Endothelial cell of umbilical vein (primary cell): ENCODE measurements around the gene NR2C2. TPM values are rescaled to one million over a fixed set of nuclear protein-coding genes. Genes with fewer than 3 reads are reported as not detected.
A peak's percentile ranks its signal among the peaks of the same experiment; 100 is the strongest.

Experiments
- BruUV-seq: library from RNA; stranded (reverse); fragments of 400-500 nt; replicated peaks from 2 replicates; lab custom pipeline; 2021; lab: Mats Ljungman, UMichigan
- CTCF ChIA-PET: fragments of 300-600, 350-600 bp; sonication (Branson Sonifier 250); formaldehyde crosslinking; loops from one replicate; lab custom pipeline; 2021; ENCODE audit warnings: antibody characterized with exemption, inconsistent platforms; lab: Charles Lee
- POLR2A ChIA-PET: fragments of 300-600, 350-600 bp; sonication (Branson Sonifier 250); formaldehyde crosslinking; loops from one replicate; lab custom pipeline; 2021; ENCODE audit warnings: antibody characterized with exemption, inconsistent platforms; lab: Charles Lee
- DNase-seq: peaks from one replicate; pipeline ENCODE4 v3.0.0-alpha.2; 2011; ENCODE audit warnings: low read depth, low spot score
- FAIRE-seq: peaks from 2 replicates; lab custom pipeline; 2011; peaks lifted over from hg19 to GRCh38; lab: Jason Lieb, UNC
- H2AFZ ChIP-seq: 2 replicates; pipeline ENCODE4 v1.6.0; 2012; ENCODE audit warnings: low read depth, low read length, control low read depth, inconsistent platforms
- H3K27ac ChIP-seq: 2 replicates; pipeline ENCODE4 v1.5.1; 2011; ENCODE audit warnings: low read depth, mild to moderate bottlenecking, control low read depth, low read length, moderate library complexity; ENCODE audit not compliant: insufficient read depth
- H3K27me3 ChIP-seq, 2 experiments: 2 replicates each; pipeline versions ENCODE4 v1.6.0 to v1.6.1; 2011; ENCODE audit warnings: low read length in 2 of 2, mixed read lengths in 1 of 2; ENCODE audit not compliant: control insufficient read depth in 2 of 2, insufficient read depth in 2 of 2
- H3K36me3 ChIP-seq, 2 experiments: 2 replicates in 1 of 2; 3 replicates in 1 of 2; pipeline ENCODE4 v1.5.1; 2011; ENCODE audit warnings: low read length in 2 of 2, mild to moderate bottlenecking in 1 of 2, moderate library complexity in 1 of 2; ENCODE audit not compliant: control insufficient read depth in 2 of 2, insufficient read depth in 2 of 2; ENCODE audit errors: extremely low read depth in 1 of 2
- H3K4me1 ChIP-seq: 3 replicates; pipeline ENCODE4 v1.5.1; 2011; ENCODE audit warnings: mild to moderate bottlenecking, low read length; ENCODE audit not compliant: control insufficient read depth, insufficient read depth; ENCODE audit errors: extremely low read depth
- H3K4me2 ChIP-seq: 2 replicates; pipeline ENCODE4 v1.6.1; 2011; ENCODE audit warnings: low read length, control low read depth, mixed read lengths; ENCODE audit not compliant: insufficient read depth
- H3K4me3 ChIP-seq, 3 experiments: fragments of 200-600 bp in 1 of 3; sonication (generic), shearing (Covaris generic) in 1 of 3; replicated peaks in 1 of 3; 2 replicates each; pipeline ENCODE4 v1.5.1; 2011 to 2016; ENCODE audit warnings: control low read depth in 3 of 3, low read length in 3 of 3, mild to moderate bottlenecking in 2 of 3, inconsistent platforms in 1 of 3, low read depth in 1 of 3, moderate library complexity in 1 of 3; ENCODE audit not compliant: insufficient read depth in 1 of 3
- H3K79me2 ChIP-seq: 2 replicates; pipeline ENCODE4 v1.6.0; 2012; ENCODE audit warnings: low read length, inconsistent platforms; ENCODE audit not compliant: control insufficient read depth, insufficient read depth
- H3K9ac ChIP-seq: replicated peaks from 2 replicates; pipeline ENCODE3; 2011; ENCODE audit warnings: low read length, control low read depth; ENCODE audit not compliant: insufficient read depth; ENCODE audit errors: extremely low read depth
- H3K9me1 ChIP-seq: replicated peaks from 3 replicates; pipeline ENCODE4 v1.6.0; 2011; ENCODE audit warnings: mild to moderate bottlenecking, low read length; ENCODE audit not compliant: control insufficient read depth, insufficient read depth; ENCODE audit errors: extremely low read depth
- H3K9me3 ChIP-seq: replicated peaks from 2 replicates; pipeline ENCODE4 v1.5.1; 2012; ENCODE audit warnings: low read length, inconsistent platforms; ENCODE audit not compliant: control insufficient read depth, insufficient read depth
- H4K20me1 ChIP-seq: replicated peaks from 2 replicates; pipeline ENCODE3; 2011; ENCODE audit warnings: mild to moderate bottlenecking, low read length; ENCODE audit not compliant: control insufficient read depth, insufficient read depth; ENCODE audit errors: extremely low read depth
- EZH2 ChIP-seq: IDR thresholded peaks from 2 replicates; pipeline ENCODE4 v1.6.1; 2012; ENCODE audit warnings: borderline replicate concordance, low read depth, mild to moderate bottlenecking, moderate library complexity, low read length, inconsistent platforms; ENCODE audit not compliant: severe bottlenecking
- JUN ChIP-seq: IDR thresholded peaks from 2 replicates; pipeline ENCODE4 v1.6.1; 2011; ENCODE audit warnings: borderline replicate concordance, low read depth; ENCODE audit not compliant: insufficient read length, insufficient read depth
- MYC ChIP-seq: IDR thresholded peaks from one replicate; pipeline ENCODE4 v1.6.1; 2011; ENCODE audit warnings: mild to moderate bottlenecking, low read depth, low read length
- POLR2AphosphoS5 ChIP-seq: IDR thresholded peaks from 2 replicates; pipeline ENCODE4 v1.6.1; 2012; ENCODE audit warnings: low read depth, mild to moderate bottlenecking, control low read depth, low read length, moderate library complexity; ENCODE audit not compliant: insufficient read depth
- dilution Hi-C: fragments of 300-500 bp; cut with MboI; formaldehyde crosslinking; loops from one replicate; pipeline ENCODE4 v1.15.0; 2019; ENCODE audit warnings: low sequenced_read_pairs; ENCODE audit not compliant: extremely low pct_ligation_motif_present
- intact Hi-C: fragments of 100-400 bp; cut with micrococcal nuclease; formaldehyde crosslinking; loops from one replicate; pipeline ENCODE4 v1.10.0; 2022
- polyA plus RNA-seq, 4 experiments: library from polyadenylated mRNA; depleted of rRNA in 3 of 4; stranded (reverse) in 3 of 4; unstranded in 1 of 4; fragments of >200 nt; gene quantifications; 2 replicates each; pipeline versions ENCODE4 v1.2.1 to v1.2.3, GENCODE V29; 2011 to 2012; ENCODE audit warnings: missing spikeins in 1 of 4
- total RNA-seq: library from RNA; stranded (reverse); gene quantifications from 2 replicates; pipeline ENCODE4 v1.2.3, GENCODE V29; 2021
- TF ChIP-seq, protein P1 (sequence below): IDR thresholded peaks from 2 replicates; pipeline ENCODE4 v1.6.1; 2011; ENCODE audit not compliant: insufficient read depth, insufficient read length
- TF ChIP-seq, protein P2 (sequence below), 2 donors: IDR thresholded peaks; 1 replicate in 1 of 2; 2 replicates in 1 of 2; pipeline ENCODE4 v1.5.1; 2011; ENCODE audit warnings: low read length in 2 of 2, mild to moderate bottlenecking in 2 of 2, moderate library complexity in 2 of 2, control low read depth in 1 of 2, inconsistent platforms in 1 of 2, low read depth in 1 of 2; ENCODE audit not compliant: insufficient read depth in 1 of 2; ENCODE audit errors: extremely low read depth in 1 of 2

NR2C2 gene
- total and polyA plus RNA-seq, 2 donors (not counting 3 experiments of a cell fraction or from before 2014, with no cell fraction given) = 20.3 to 59.8 TPM

GRCh38 chr3:14920536-14920935 is 26.8 kb upstream of the NR2C2 start:
- intact Hi-C loops = no loop called here
- FAIRE-seq (no peak), DNase-seq (no peak)
- H3K9me3 ChIP-seq = no peaks in the 10 kb centered on the region
- H3K36me3 ChIP-seq = peaks cover 5 to 50% of the 10 kb centered on the region in 2 experiments
- no peak overlapping the region for H2AFZ ChIP-seq
- BruUV-seq = no TSS peak
- no peaks in the 10 kb centered on the region for H4K20me1 ChIP-seq
- H3K79me2 ChIP-seq = no peaks in the 10 kb centered on the region
- TF ChIP-seq JUN = no peak
- no peak for TF ChIP-seq MYC
- no peak for TF ChIP-seq EZH2
- TF ChIP-seq, protein P1, sequence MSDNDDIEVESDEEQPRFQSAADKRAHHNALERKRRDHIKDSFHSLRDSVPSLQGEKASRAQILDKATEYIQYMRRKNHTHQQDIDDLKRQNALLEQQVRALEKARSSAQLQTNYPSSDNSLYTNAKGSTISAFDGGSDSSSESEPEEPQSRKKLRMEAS = no peak
- TF ChIP-seq POLR2AphosphoS5 = no peak
- no peaks in the 10 kb centered on the region for H3K27me3 ChIP-seq
- ChIA-PET CTCF (interaction anchor here (1.0 to 7.3 kb wide), 24 partner anchors 8 to 288 kb away, joined by 3 to 77 read pairs (median 4); partner anchors contain the start of genes C3orf20 and CCDC174), POLR2A (no interaction called here)
- dilution Hi-C loops = no loop called here
- H3K4me2 ChIP-seq = no peak overlapping the region
- H3K27ac ChIP-seq = no peak overlapping the region
- no peak overlapping the region for H3K9ac ChIP-seq
- no peak overlapping the region for H3K4me3 ChIP-seq
- no peaks in the 10 kb centered on the region for H3K9me1 ChIP-seq
- peaks cover 4% of the 10 kb centered on the region for H3K4me1 ChIP-seq

DNA sequence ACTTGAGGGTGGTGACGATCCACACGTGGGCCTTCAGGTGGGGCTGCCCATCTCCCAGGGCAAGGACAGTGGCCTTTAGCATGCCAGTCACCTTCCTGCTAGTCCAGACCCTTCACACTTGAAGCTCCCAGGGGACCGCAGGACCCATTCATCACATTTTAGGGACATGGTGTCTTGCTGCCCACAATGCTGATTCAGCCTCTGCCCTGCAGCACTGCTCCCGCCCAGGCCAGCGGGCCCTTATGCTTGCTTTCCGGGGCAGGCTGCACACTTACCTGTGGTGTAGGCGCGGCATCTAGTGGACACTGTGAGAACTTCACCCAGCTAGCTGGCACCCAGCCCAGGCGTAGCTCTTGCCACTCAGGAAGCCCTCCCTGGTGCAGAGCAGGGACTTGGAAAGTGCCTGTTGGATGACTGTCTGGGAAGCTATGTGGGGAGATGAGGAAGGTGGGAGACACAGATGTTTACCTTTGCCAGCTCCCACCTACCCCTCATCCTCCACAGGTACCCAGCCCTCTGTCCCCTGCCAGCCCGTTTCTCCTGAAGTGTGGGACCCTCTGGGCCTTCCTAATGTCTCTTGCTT is 26.3 kb upstream of the NR2C2 start:
- DNase-seq (peak; percentile 96), FAIRE-seq (peak; percentile 98)
- H3K4me2 ChIP-seq = no peak overlapping the region
- H3K9me3 ChIP-seq = no peaks in the 10 kb centered on the region
- BruUV-seq = no TSS peak
- H2AFZ ChIP-seq = no peak overlapping the region
- TF ChIP-seq, protein P1 = no peak
- TF ChIP-seq, protein P2, sequence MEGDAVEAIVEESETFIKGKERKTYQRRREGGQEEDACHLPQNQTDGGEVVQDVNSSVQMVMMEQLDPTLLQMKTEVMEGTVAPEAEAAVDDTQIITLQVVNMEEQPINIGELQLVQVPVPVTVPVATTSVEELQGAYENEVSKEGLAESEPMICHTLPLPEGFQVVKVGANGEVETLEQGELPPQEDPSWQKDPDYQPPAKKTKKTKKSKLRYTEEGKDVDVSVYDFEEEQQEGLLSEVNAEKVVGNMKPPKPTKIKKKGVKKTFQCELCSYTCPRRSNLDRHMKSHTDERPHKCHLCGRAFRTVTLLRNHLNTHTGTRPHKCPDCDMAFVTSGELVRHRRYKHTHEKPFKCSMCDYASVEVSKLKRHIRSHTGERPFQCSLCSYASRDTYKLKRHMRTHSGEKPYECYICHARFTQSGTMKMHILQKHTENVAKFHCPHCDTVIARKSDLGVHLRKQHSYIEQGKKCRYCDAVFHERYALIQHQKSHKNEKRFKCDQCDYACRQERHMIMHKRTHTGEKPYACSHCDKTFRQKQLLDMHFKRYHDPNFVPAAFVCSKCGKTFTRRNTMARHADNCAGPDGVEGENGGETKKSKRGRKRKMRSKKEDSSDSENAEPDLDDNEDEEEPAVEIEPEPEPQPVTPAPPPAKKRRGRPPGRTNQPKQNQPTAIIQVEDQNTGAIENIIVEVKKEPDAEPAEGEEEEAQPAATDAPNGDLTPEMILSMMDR (IDR thresholded peaks at IDR 0.05; ENCODE audit: extremely low read depth in 1 of 2, insufficient read depth in 1 of 2, low read depth in 1 of 2, low read length in 2 of 2) = peak; percentile 93
- TF ChIP-seq POLR2AphosphoS5 = peak; percentile 57
- dilution Hi-C loops = no loop called here
- H3K9ac ChIP-seq = no peak overlapping the region
- H3K4me3 ChIP-seq = no peak overlapping the region
- no peak overlapping the region for H3K27ac ChIP-seq
- peaks cover 4% of the 10 kb centered on the region for H3K4me1 ChIP-seq
- CTCF ChIA-PET = interaction anchor here (0.6 to 7.3 kb wide), 29 partner anchors 9 to 289 kb away, joined by 3 to 77 read pairs (median 4); partner anchors contain the start of genes C3orf20 and CCDC174
- H3K36me3 ChIP-seq = peaks cover 7 to 56% of the 10 kb centered on the region in 2 experiments
- H3K79me2 ChIP-seq = no peaks in the 10 kb centered on the region
- no peaks in the 10 kb centered on the region for H3K27me3 ChIP-seq
- H4K20me1 ChIP-seq = no peaks in the 10 kb centered on the region
- POLR2A ChIA-PET = interaction anchor here (0.6 kb wide), 1 partner anchor 36 kb away, joined by 3 read pairs; no protein-coding TSS in a partner anchor
- no peaks in the 10 kb centered on the region for H3K9me1 ChIP-seq
- intact Hi-C loops = loop anchor here (1.0 kb wide), 4 partner anchors 110 to 288 kb away; no protein-coding TSS in a partner anchor
